HG03575 (cell line): ENCODE data around the gene DKKL1.

Source experiments
- ATAC-seq: cut with Tn5 transposase; IDR thresholded peaks from one replicate; pipeline ENCODE4 v1.9.1; 2021; ENCODE audit not compliant: unreplicated experiment, insufficient number of reproducible peaks, low FRiP score; ENCODE audit errors: extremely low read depth

DKKL1 gene

GRCh38 chr19:49390131-49390928 lies 26.7 kb downstream of the DKKL1 start:
- ATAC-seq = no peak

GRCh38 chr19:49390929-49391359 lies 27.3 kb downstream of the DKKL1 start:
- no peak for ATAC-seq

- ATAC-seq = no peak
These were observed 28.1 kb downstream of the DKKL1 start for GRCh38 chr19:49391581-49392399.

GRCh38 chr19:49393881-49394280 lies 30.2 kb downstream of the DKKL1 start:
- no peak for ATAC-seq

- no peak for ATAC-seq
These were observed 32.1 kb downstream of the DKKL1 start for GRCh38 chr19:49395581-49396407.

GRCh38 chr19:49396738-49397505 lies 33.2 kb downstream of the DKKL1 start:
- ATAC-seq = no peak

DNA sequence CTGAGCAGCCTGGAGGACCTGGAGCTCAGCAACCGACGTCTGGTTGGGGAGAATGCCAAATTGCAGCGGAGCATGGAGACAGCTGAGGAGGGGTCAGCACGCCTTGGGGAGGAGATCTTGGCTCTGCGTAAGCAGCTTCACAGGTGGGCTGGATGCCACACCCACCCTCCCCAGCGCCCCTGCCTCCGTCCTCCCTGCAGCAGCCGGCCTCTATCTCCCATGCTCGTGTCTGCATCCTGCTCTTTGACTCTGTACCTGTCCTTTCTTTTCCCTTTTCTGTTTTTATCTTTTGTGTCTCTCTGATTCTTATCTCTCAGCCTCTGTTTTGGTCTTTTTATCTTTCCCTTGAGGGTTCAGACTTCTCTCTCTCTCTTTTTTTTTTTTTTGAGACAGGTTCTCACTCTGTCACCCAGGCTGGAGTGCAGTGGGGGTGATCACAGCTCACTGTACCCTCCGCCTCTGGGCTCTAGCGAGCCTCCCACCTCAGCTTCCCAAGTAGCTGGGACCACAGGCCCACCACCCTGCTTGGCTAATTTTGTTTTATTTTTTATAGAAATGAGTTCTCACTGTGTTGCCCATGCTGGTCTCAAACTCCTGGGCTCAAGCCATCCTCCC lies 34.4 kb downstream of the DKKL1 start:
- ATAC-seq = no peak

- no peak for ATAC-seq
These were observed 35.3 kb downstream of the DKKL1 start for GRCh38 chr19:49398931-49399330.

GRCh38 chr19:49400029-49400428 lies 36.4 kb downstream of the DKKL1 start:
- no peak for ATAC-seq

- ATAC-seq = no peak
These were observed 39.9 kb downstream of the DKKL1 start for GRCh38 chr19:49403404-49404187.

GRCh38 chr19:49407079-49407478 lies 43.4 kb downstream of the DKKL1 start:
- no peak for ATAC-seq

GRCh38 chr19:49407482-49408015 lies 43.9 kb downstream of the DKKL1 start:
- no peak for ATAC-seq

GRCh38 chr19:49408816-49409440 lies 45.3 kb downstream of the DKKL1 start:
- ATAC-seq = no peak

DNA sequence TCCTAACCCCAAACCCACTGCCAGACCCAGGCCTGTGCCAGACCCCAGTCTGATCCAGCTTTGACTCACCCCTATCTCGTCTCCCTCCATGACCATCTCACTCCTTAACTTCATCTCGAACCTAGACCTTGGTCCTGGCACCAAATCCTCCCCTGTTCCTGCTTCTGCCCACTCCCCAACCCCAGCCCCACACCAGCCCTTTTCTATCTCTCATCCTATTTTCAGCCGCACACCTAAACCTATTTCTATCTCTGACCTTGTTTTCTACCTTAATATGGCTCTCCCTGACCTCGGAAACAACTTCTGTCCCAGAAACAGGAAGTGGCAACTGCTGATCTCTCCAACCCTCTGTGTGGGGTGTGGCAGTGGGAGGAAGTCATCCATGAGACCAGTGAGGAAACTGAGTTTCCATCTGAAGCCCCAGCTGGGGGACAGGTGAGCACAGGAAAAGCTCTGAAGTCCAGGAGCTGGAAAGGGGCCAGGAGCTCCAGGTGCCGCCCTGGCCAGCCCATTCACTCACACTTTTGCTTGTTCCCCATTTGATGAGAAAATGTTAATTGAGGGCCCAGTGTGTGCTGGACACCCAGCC lies 45.9 kb downstream of the DKKL1 start:
- no peak for ATAC-seq

- ATAC-seq = no peak
These were observed 48.1 kb downstream of the DKKL1 start for GRCh38 chr19:49411681-49412326.

DNA sequence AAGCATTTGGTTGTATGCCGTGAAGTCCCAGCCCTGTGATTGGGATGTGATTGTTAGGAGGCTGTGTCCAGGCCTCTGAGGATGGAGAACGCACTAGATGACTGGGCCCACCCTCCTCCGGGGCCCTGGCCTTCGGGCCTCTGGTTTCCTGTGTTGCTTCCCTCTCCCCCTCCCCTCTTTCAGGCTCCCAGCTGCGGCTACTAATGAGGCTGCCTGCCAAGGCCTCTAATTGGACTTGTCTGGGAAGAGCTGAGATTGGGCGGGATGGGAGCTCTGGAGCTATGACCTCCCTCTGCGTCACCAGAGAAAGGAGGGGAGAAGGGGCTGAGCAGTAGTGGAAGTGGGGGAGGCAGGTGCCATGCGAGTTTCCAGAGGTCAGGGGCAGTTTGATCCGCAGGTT lies 49.7 kb downstream of the DKKL1 start:
- ATAC-seq = no peak
